GM12892 (cell line): ENCODE results near the gene AP3B1.

Experiments used
- POLR2A ChIP-seq: IDR thresholded peaks from 2 replicates; pipeline ENCODE4 v1.6.1; 2011; ENCODE audit warnings: low read depth, low read length, control low read depth
- TAF1 ChIP-seq: IDR thresholded peaks from 2 replicates; pipeline ENCODE4 v1.6.1; 2011; ENCODE audit warnings: low read depth, mild to moderate bottlenecking, control low read depth, low read length, borderline replicate concordance

GRCh38 chr5:78323241-78323640 lies 28.7 kb upstream of the AP3B1 start:
- TF ChIP-seq POLR2A (no peak), TAF1 (no peak)
